HepG2 (cell line): ENCODE measurements around the gene PCSK6. TPM values are rescaled to one million over a fixed set of nuclear protein-coding genes. Genes with fewer than 3 reads are reported as not detected.

Experiments
- ATAC-seq: fragments of 200-7000 bp; cut with Tn5 transposase; 3 replicates; pipeline ENCODE4 v1.9.1; 2020; ENCODE audit warnings: mild to moderate bottlenecking, moderate library complexity
- BruUV-seq: library from RNA; stranded (reverse); fragments of 400-500 nt; replicated peaks from 2 replicates; lab custom pipeline; 2021; lab: Mats Ljungman, UMichigan
- CTCF ChIA-PET: fragments of 300-600 bp; formaldehyde crosslinking; extraction: SDS; loops from one replicate; lab custom pipeline; 2021; ENCODE audit warnings: low total read pairs, inconsistent platforms, low intra/inter-chr PET ratio; lab: Yijun Ruan, JAX
- POLR2A ChIA-PET: fragments of 350-600 bp; sonication (Branson Sonifier 250); formaldehyde crosslinking; loops from one replicate; lab custom pipeline; 2020; ENCODE audit warnings: antibody characterized with exemption, inconsistent platforms; lab: Yijun Ruan, JAX
- DNase-seq: peaks from one replicate; pipeline ENCODE4 v3.0.0-alpha.2; 2015; ENCODE audit warnings: low spot score
- FAIRE-seq: peaks from 3 replicates; lab custom pipeline; 2011; peaks lifted over from hg19 to GRCh38; lab: Jason Lieb, UNC
- H2AFZ ChIP-seq: one replicate; pipeline ENCODE4 v1.6.1; 2011; ENCODE audit warnings: low read length, inconsistent platforms
- H3K27ac ChIP-seq: fragments of 300-600 bp; 3 replicates; pipeline ENCODE4 v1.8.0; 2011; ENCODE audit warnings: mixed run types, mild to moderate bottlenecking, mixed read lengths, low read length, inconsistent platforms; ENCODE audit not compliant: insufficient read depth; ENCODE audit errors: extremely low read length
- H3K27me3 ChIP-seq, 2 experiments: fragments of 200-600 bp in 1 of 2; 2 replicates in 1 of 2; 3 replicates in 1 of 2; pipeline versions ENCODE4 v1.6.0 to v1.8.0; 2011; ENCODE audit warnings: low read length in 2 of 2, mild to moderate bottlenecking in 2 of 2, moderate library complexity in 2 of 2, inconsistent platforms in 1 of 2; ENCODE audit not compliant: insufficient read depth in 2 of 2, control insufficient read depth in 1 of 2
- H3K36me3 ChIP-seq, 2 experiments: fragments of 200-600 bp in 1 of 2; replicated peaks in 1 of 2; 2 replicates in 1 of 2; 3 replicates in 1 of 2; pipeline versions ENCODE4 v1.5.1 to v1.8.0; 2011; ENCODE audit warnings: low read length in 2 of 2, inconsistent platforms in 1 of 2; ENCODE audit not compliant: insufficient read depth in 2 of 2, control insufficient read depth in 1 of 2
- H3K4me1 ChIP-seq: 2 replicates; pipeline ENCODE4 v1.5.1; 2012; ENCODE audit warnings: low read length, inconsistent platforms; ENCODE audit not compliant: insufficient read depth
- H3K4me2 ChIP-seq: 2 replicates; pipeline ENCODE4 v1.6.0; 2011; ENCODE audit warnings: low read depth, low read length, inconsistent platforms
- H3K4me3 ChIP-seq, 3 experiments: fragments of 200-600 bp in 1 of 3; sonication (generic), shearing (Covaris generic) in 1 of 3; replicated peaks in 1 of 3; 2 replicates each; pipeline ENCODE4 v1.5.1; 2011 to 2016; ENCODE audit warnings: low read length in 3 of 3, inconsistent platforms in 2 of 3, low read depth in 2 of 3, mild to moderate bottlenecking in 2 of 3, control low read depth in 1 of 3, mixed read lengths in 1 of 3; ENCODE audit not compliant: insufficient read depth in 1 of 3
- H3K79me2 ChIP-seq: one replicate; pipeline ENCODE4 v1.6.1; 2011; ENCODE audit warnings: low read length, inconsistent platforms; ENCODE audit not compliant: insufficient read depth
- H3K9ac ChIP-seq: 2 replicates; pipeline ENCODE4 v1.6.0; 2011; ENCODE audit warnings: mild to moderate bottlenecking, low read depth, low read length, inconsistent platforms; ENCODE audit not compliant: insufficient read depth
- H3K9me3 ChIP-seq: 2 replicates; pipeline ENCODE4 v1.5.1; 2012; ENCODE audit warnings: mild to moderate bottlenecking, low read length
- H4K20me1 ChIP-seq: 2 replicates; pipeline ENCODE4 v1.6.0; 2011; ENCODE audit warnings: inconsistent platforms, mild to moderate bottlenecking, low read length, moderate library complexity; ENCODE audit not compliant: insufficient read depth
- CBX5 ChIP-seq: sonication (generic); formaldehyde crosslinking; IDR thresholded peaks from 2 replicates; pipeline ENCODE4 v1.4.0; 2020; ENCODE audit warnings: missing genetic modification reagents, borderline replicate concordance
- NFYB ChIP-seq: sonication (generic); formaldehyde crosslinking; IDR thresholded peaks from 2 replicates; pipeline ENCODE4 v1.4.0; 2020; ENCODE audit warnings: missing genetic modification reagents
- PPARG ChIP-seq: conservative IDR thresholded peaks from 2 replicates; pipeline ENCODE4 v1.6.1; 2016; ENCODE audit warnings: missing biosample characterization, missing genetic modification reagents
- PRDM10 ChIP-seq: sonication (generic); formaldehyde crosslinking; IDR thresholded peaks from 2 replicates; pipeline ENCODE4 v1.4.0; 2020; ENCODE audit warnings: low read depth, missing genetic modification reagents
- RFXAP ChIP-seq: sonication (generic); formaldehyde crosslinking; IDR thresholded peaks from 2 replicates; pipeline ENCODE4 v1.4.0; 2020; ENCODE audit warnings: missing genetic modification reagents, borderline replicate concordance
- SMARCE1 ChIP-seq: fragments of 450-650 bp; IDR thresholded peaks from 2 replicates; pipeline ENCODE4 v1.6.1; 2017; ENCODE audit warnings: borderline replicate concordance
- SOX13 ChIP-seq, 3 experiments: fragments of 450-650 bp in 1 of 3; sonication (generic) in 1 of 3; formaldehyde crosslinking in 1 of 3; IDR thresholded peaks in 2 of 3; conservative IDR thresholded peaks in 1 of 3; 2 replicates each; pipeline versions ENCODE4 v1.5.0 to v1.6.1; 2016 to 2020; ENCODE audit warnings: antibody characterized with exemption in 1 of 3, mild to moderate bottlenecking in 1 of 3, missing compliant biosample characterization in 1 of 3, missing genetic modification reagents in 1 of 3, moderate library complexity in 1 of 3
- SOX5 ChIP-seq: IDR thresholded peaks from 2 replicates; pipeline ENCODE4 v1.6.1; 2016; ENCODE audit warnings: borderline replicate concordance
- SOX6 ChIP-seq, 2 experiments: fragments of 450-650 bp in 1 of 2; sonication (generic) in 1 of 2; formaldehyde crosslinking in 1 of 2; IDR thresholded peaks; 2 replicates each; pipeline versions ENCODE4 v1.4.0 to v1.6.1; 2017 to 2020; ENCODE audit warnings: antibody characterized with exemption in 1 of 2, mild to moderate bottlenecking in 1 of 2, missing genetic modification reagents in 1 of 2
- TERF1 ChIP-seq: sonication (generic); formaldehyde crosslinking; IDR thresholded peaks from 2 replicates; pipeline ENCODE4 v1.8.0; 2022; ENCODE audit warnings: mild to moderate bottlenecking, missing genetic modification reagents, moderate library complexity
- ZNF274 ChIP-seq: sonication (generic); formaldehyde crosslinking; IDR thresholded peaks from 2 replicates; pipeline ENCODE4 v1.5.1; 2020; ENCODE audit warnings: mild to moderate bottlenecking, missing genetic modification reagents
- ZNF281 ChIP-seq: sonication (generic); formaldehyde crosslinking; IDR thresholded peaks from 2 replicates; pipeline ENCODE4 v1.4.0; 2020; ENCODE audit warnings: missing genetic modification reagents, borderline replicate concordance
- ZNF556 ChIP-seq: sonication (generic); formaldehyde crosslinking; IDR thresholded peaks from 2 replicates; pipeline ENCODE4 v1.4.0; 2020; ENCODE audit warnings: mild to moderate bottlenecking, missing genetic modification reagents, borderline replicate concordance
- ZNF710 ChIP-seq: sonication (generic); formaldehyde crosslinking; IDR thresholded peaks from 2 replicates; pipeline ENCODE4 v1.5.0; 2020; ENCODE audit warnings: mild to moderate bottlenecking, missing genetic modification reagents, borderline replicate concordance
- WGBS: methylation state at CpG from one replicate; pipeline ENCODE4 v1.1.6; 2017; ENCODE audit warnings: low lambda C conversion rate; 5-methylcytosine and 5-hydroxymethylcytosine counted together
- in situ Hi-C: cut with HindIII; loops from 2 replicates; pipeline ENCODE4 v1.10.0; 2017; ENCODE audit warnings: low pct_unique_long_range_greater_than_20kb; ENCODE audit not compliant: extremely low pct_ligation_motif_present
- intact Hi-C: fragments of 100-400 bp; cut with micrococcal nuclease; formaldehyde crosslinking; loops from one replicate; pipeline ENCODE4 v1.10.0; 2022; ENCODE audit not compliant: unreplicated experiment
- polyA plus RNA-seq, 8 experiments: library from polyadenylated mRNA; depleted of rRNA in 3 of 8; stranded (reverse) in 7 of 8; unstranded in 1 of 8; fragments of >200 nt; fragmentation: Illumina TruSeq in 4 of 8; extraction: Trizol in 4 of 8; gene quantifications; 2 replicates each; pipeline versions ENCODE4 v1.2.1 to v1.2.3, GENCODE V29; 2011 to 2016; ENCODE audit warnings: low read depth in 4 of 8, missing spikeins in 1 of 8, mixed read lengths in 1 of 8; ENCODE audit not compliant: insufficient read depth in 1 of 8
- total RNA-seq, 5 experiments: library from RNA; depleted of rRNA; stranded (reverse); fragments of >200 nt; fragmentation: Illumina TruSeq; extraction: Trizol; gene quantifications; 2 replicates each; pipeline ENCODE4 v1.2.3, GENCODE V29; 2016; ENCODE audit warnings: low read depth in 1 of 5

The PCSK6 gene
- total and polyA plus RNA-seq, 2 of the 13 experiments (the other 11 are each of a cell fraction or from before 2014, with no cell fraction given), result 56.5 to 155 TPM

- Histone ChIP-seq H2AFZ (no peak overlapping the region), H3K27me3 (no peaks in the 10 kb centered on the region; a peak in 1 of 5 replicates), H3K9me3 (no peaks in the 10 kb centered on the region), H3K4me1 (peaks cover 38% of the 10 kb centered on the region), H4K20me1 (no peaks in the 10 kb centered on the region), H3K36me3 (no peaks in the 10 kb centered on the region), H3K27ac (no peak overlapping the region), H3K9ac (no peak overlapping the region), H3K4me3 (no peak overlapping the region), H3K79me2 (no peaks in the 10 kb centered on the region), H3K4me2 (no peak overlapping the region)
- CTCF ChIA-PET, result no interaction called here
- peak; percentile 47 for DNase-seq
- FAIRE-seq, result no peak
- no TSS peak for BruUV-seq
- in situ Hi-C loops (no loop called here), intact Hi-C loops (no loop called here)
- ATAC-seq, result no peak
- POLR2A ChIA-PET, result interaction anchor here (2.2 kb wide), 1 partner anchor 19 kb away, joined by 13 read pairs; no protein-coding TSS in a partner anchor
- WGBS, result 63% methylated on average over 6 of the region's 6 CpGs
- no peak for TF ChIP-seq SMARCE1
- no peak for TF ChIP-seq TERF1
- TF ChIP-seq PRDM10 (CRISPR knock-in tag), result no peak
- TF ChIP-seq NFYB (CRISPR knock-in tag), result no peak
- TF ChIP-seq SOX13 (IDR thresholded peaks at IDR 0.05), result peak; percentile 82
- TF ChIP-seq SOX13 (CRISPR knock-in tag; conservative IDR thresholded peaks at IDR 0.05 in 1 of 2, IDR thresholded peaks at IDR 0.05 in 1 of 2), result peak in 1 of 2 experiments; percentile 95; a peak in 2 of 4 replicates
- peak; percentile 90 for TF ChIP-seq SOX5
- no peak for TF ChIP-seq PPARG (CRISPR knock-in tag)
- TF ChIP-seq SOX6 (IDR thresholded peaks at IDR 0.05), result no peak
- peak; percentile 64 for TF ChIP-seq SOX6 (CRISPR knock-in tag; IDR thresholded peaks at IDR 0.05)
- TF ChIP-seq ZNF556 (CRISPR knock-in tag), result no peak
- no peak for TF ChIP-seq ZNF710 (CRISPR knock-in tag)
- no peak for TF ChIP-seq RFXAP (CRISPR knock-in tag)
- no peak for TF ChIP-seq CBX5
- TF ChIP-seq ZNF281 (CRISPR knock-in tag), result no peak
- no peak for TF ChIP-seq ZNF274
These were observed 19.8 kb upstream of the PCSK6 start for GRCh38 chr15:101509279-101509678.
